Measurements from ENCODE around the gene DDIAS.
"Not testable (repeated sequence)": the region's sequence is repeated elsewhere in the genome, so short reads cannot be mapped to it uniquely, and the experiment has no call there.

Gene DDIAS

DNA sequence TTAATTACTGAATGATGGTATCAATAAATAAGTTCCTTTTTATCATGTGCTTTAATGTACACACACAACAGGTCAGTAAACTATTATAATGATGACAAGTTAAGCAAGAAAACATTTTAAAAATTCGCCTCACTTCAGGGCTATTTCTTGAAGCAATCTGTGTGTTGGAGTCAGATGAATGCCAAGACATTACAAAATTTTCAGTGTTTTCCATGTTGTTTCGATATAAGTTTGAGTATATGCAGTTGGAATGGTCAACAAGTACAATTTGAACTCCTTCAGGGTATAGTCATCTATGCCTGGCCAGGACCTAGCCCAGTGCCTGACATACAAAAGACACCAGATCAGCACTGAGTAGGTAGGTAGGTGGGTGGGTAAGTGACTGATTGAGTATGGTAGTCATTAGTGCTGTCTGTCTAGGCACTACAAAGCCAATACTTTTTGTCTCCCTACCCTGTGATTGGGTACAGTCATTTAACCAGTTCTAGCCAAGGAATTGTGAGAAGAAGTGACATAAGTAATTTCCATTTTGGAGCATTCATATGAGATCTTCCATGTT, 8.8 kb upstream of the DDIAS start:
- DNase-seq = no peak

DNA sequence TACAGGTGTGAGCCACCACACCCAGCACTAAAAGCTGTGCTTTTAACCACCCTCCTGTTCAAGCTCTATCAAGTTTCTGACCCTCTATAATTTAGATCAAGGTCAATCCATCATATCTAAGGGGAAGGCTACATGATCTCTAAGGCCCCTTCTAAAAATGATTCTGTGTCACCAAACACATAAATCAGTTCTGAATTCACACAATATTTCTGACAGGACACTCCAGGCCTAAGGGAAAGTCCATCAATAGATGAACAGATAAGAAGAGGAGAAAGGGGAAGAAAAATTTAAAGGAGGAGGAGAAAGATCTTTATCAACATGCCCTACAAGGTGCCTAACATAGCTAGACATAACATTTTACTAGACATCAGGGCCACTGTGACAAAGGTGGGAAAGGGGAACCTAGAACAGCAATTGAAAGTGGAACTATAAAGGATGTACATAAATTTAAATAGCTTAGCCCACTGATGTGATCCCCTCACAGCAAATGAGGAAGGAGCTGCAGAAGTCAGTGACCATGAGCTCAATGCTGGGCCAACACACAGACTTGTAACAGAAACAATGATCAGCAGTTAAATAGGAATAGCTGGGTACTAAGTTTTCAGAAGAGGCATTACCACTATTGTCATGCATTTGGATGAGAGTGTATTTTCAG, 6.0 kb upstream of the DDIAS start:
- no peak for DNase-seq

DNA sequence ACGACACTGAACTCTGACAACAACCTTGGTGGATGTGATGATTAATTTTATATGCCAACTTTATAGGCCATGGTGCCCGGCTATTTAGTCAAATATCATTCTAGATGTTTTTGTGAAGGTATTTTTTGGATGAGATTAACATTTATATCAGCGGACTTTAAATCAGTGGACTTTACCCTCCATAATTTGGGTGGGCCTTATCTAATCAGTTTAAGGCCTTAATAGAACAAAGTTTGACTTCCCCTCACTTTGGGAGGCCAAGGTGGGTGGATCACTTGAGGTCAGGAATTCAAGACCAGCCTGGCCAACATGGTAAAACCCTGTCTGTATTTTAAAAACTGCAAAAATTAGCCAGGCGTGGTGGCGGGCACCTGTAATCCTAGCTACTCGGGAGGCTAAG, 5.4 kb upstream of the DDIAS start:
- no peak for DNase-seq

DNA sequence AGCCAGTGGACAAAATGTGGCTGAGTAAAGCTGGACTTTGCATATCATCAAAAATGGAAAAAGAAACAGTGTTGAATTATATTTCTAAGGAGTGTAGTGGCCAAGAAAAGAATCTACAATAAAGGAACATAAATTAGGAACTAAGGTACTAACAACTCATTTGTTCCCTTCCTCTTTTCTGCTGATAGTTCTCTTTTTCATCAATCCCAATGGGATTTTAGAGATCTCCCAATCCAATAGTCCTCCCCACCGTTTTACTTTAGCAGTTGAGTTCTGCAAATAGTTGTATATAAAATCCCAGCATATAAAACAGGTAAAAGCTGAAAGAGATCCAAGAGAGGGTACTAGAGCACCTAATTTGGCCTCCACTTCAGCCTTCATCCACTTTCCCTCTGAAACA, 3.3 kb upstream of the DDIAS start:
- no peak for DNase-seq

DNA sequence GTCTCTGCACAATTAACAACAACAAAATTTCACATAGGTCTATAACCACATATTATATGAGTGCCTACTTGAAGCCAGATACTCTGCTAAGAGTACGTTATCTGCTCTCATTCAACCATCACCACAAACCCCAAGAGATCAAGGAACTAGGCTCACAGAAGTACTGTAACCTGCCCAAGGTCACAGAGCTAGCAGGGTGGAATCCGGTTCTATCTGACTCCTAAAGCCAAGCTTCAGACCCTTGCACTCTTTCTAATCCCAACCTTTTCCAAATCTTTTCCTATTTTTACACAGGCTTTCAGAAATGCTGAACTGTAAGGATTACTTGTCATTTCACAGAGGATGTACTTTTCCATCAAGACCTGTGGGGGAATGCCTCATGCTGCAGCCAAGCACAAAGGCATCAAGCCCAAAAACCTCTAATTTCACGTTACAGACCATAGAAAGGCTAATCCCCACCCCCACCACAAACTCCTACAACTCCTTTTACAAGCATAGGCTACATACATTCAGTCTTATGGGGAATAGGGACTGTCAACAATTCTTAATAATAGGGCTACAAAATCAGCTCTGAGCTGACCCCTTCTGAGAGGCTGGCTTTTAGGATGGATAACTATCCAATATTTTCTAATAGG, 2.2 kb upstream of the DDIAS start:
- DNase-seq = no peak

DNA sequence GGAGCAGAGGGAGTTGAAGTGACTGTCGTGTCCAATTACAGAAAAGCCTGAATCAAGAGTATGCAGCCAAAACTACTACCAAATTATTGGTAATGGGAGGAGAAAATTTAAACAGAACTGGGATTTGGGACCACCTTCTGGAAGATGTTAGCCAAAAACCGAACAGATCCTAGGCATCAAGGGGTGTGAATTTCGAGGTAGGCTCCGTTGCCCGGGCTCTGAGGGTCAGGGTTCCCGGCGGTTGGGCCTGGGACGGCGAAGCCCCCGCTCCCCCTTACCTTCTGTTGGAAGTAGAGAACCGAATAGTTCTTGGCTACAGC, 1.6 kb upstream of the DDIAS start:
- DNase-seq = no peak

DNA sequence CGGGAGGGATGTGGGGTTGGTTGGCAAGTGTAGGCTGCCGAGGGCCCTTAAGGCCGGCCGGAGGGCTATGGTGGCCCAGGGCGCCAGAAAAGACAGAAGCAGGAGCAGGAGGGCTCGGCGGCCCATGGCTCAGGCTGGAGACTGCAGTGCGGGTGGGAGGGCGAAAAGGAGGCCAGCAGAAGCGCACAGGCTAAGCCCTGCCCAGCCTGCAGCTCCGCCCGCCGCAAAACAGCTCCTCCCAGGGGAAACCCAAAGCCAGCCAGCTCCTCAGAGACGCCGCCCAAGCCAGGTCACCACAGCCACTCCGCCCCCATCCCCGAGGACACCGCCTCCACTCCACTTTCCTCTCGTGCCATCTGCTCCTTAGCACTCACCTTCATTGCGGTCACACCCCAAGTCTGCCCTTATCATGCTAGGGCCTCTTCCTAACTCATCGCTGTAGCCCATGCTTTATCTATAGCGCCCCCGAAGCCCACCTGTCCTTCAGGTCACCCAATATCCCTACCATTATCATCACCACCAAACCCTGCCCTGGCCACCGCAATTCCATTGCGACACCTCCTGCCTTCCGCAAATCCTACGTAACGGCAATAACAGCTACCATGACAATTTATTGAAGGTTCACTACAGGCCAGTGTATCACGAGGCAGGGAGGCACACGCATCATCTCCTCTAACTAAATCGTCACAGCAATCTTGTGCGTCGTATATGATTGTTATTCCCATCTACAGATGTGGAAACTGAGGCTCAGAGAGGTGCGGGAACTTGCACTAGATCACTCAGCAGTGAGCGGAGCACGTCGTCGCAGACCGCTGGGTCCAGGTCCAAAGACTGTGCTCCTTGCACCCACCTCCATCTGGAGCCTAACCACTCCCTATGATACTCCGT, 1.0 kb upstream of the DDIAS start, which contains the start of gene PRCP:
Gene PRCP, minus strand, starts transcription at position 154 of the 888 bp plus-strand sequence. Its CDS starts 28 bp downstream, at position 126.
- peak; percentile 92 for DNase-seq

DNA sequence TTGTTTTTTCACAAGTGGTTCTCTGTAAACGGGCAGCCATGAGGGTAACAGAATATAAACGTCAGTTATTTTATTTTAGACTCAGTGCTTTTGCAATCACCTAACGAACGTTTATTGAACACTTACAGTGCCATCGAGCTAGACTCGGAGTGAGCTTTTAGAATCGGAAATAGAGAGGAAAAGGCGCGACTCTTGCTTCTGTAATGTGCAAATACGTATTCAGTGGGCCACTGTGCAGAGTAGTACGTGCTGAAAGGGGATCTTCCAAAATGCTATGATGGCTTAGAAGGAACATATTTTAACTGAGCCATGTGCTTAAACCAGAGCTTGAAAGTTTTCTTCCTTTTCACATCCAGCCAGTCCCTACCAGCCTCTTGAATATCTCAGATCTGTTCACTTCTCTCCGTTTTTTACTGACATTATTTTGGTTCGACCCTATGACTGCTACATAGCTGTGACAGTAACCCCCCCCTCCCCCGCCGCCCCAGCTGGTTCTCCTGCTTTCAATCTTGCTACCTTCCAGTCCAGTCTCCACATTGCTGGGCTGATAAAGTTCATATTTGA, 468 bp downstream of the DDIAS start:
- no peak for DNase-seq

DNA sequence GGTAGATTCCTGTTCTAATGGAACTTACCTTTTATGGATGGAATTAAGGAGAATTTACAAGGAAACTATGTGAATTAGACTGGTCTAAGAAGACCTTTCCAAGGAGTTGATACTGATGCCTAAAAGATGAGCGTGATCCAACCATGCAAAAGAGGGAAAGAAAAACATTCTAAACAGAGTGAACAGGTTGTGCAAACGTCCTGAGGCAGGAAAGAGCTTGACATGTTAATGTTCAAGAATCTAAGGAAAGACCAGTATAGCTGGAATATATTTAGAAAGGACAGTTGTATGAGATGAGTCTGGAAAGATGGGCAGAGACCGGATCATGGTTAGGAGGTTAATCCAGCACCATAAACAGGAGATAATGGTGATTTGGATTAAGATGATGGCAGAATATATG, 1.3 kb downstream of the DDIAS start:
- no peak for DNase-seq

DNA sequence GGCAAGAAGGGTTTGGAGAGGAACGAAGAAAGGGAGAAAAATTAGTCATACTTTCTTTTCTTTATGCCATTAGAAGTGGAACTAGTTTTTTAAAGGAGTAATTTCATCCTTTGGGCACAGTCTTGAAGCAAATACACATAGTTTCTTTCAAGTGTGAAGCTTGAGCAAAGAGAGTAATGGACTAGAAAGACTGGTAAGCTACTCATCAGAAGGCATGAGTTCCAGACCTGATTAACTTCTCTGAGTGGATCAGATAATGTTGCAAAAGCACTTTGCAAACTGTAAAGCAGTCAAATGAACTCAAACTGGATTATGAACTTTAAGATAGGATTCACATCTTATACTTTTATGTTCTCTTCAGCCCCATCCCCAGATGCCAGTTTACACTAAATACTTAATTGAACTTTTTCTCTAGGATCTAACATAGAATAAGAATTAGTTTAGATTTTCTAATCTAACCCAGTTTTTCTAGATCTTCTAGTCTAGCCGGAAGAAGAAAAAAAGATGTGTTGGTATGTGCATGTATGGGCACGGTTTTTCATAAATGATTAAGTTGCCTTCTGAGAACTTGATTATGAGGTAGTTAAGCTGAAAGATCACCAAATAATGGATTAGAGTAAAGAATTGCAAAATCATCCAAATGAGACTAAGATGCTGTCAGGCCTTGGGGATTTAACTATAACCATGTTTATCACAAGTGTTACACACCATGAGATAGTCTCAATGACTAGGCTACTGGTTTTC, 2.5 kb downstream of the DDIAS start:
- DNase-seq = no peak

DNA sequence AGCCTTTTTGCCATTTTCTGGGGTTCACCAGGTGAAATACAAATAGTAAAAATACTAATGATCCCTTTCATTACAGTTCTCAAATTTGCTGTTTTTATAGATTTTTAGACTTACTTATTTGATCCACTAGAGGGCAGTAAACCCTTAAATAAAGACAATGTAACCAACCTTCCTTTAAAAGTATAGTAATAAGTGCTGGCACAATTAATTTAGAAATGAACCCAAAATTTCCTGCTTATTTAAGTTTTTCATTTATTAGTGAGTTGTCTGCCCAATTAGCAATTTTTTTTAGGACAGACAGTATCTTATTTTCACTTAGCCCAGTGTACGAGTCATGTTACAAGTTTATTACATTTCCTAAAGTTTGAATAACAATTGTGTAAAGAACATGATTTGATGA, 4.7 kb downstream of the DDIAS start:
- DNase-seq = no peak

DNA sequence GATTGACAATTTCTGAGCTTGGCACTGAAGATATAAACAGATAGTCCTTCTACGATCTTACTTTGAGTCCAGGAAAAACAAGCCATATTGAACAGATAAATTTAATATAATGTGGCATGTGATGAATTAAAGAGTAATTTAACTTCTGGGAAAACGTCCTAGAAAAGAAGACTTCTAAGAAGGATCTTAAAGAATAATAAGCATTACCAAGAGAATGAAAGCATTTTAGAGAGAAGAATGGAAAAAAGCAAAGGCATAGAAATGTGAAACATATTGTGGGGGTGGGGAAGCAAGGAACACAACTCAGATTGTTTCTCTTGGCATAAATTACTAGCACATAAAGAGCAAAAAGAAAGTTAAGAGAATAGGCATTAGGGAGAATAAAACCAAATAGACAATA, 5.4 kb downstream of the DDIAS start:
- no peak for DNase-seq

DNA sequence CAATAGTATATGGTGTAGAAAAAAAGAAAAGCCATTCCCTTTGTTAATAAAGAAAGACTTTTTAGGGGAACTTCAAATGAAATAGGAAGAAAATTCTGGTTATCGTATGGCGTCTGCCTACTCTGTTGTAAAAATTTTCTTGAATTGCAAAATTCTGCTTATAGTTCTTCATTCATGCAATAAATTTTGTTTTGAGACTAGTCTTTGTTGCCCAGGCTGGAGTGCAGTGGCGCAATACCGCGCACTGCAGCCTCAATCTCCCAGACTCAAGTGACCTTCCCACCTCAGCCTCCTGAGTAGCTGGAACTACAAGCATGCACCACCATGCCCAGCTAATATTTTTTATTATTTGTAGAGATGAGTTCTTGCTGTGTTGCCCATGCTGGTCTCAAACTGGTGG, 5.8 kb downstream of the DDIAS start:
- no peak for DNase-seq

DNA sequence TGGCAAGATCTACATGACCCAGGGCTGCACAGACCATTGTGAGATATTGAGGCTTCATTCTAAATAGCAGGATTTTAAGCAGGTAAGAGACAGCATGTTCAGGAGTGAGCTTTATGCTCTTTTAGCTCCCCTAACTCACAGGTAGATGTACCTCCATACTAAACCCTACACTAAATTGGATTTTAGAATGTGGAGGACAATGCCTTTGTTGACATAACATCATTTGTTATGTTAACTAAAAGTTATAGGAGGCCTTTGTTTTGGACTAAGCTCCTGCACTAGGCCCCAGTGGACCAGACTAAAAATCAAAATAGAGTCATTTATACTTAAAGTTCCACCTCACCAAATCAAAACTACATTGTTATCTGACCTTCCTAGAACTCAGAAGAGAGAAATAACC, 6.8 kb downstream of the DDIAS start:
- DNase-seq = no peak

DNA sequence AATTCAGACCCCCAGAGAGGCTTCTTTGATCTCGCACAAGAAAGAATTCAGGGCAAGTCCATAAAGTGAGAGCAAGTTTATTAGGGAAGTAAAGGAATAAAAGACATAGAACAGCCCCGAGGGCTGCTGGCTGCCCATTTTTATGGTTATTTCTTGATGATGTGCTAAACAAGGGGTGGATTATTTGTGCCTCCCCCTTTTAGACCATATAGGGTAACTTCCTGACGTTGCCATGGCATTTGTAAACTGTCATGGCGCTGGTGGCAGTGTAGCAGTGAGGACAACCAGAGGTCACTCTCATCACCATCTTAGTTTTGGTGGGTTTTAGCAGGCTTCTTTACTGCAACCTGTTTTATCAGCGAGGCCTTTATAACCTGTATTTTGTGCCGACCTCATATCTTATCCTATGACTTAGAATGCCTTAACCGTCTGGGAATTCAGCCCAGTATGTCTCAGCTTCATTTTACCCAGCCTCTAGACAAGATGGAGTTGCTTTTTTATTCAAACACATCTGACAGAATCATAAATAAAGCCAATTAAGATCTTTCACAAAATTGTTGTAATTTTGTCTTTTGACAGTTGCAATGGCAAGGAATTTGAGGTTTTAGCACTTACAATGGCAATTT, 7.6 kb downstream of the DDIAS start:
- no peak for DNase-seq

DNA sequence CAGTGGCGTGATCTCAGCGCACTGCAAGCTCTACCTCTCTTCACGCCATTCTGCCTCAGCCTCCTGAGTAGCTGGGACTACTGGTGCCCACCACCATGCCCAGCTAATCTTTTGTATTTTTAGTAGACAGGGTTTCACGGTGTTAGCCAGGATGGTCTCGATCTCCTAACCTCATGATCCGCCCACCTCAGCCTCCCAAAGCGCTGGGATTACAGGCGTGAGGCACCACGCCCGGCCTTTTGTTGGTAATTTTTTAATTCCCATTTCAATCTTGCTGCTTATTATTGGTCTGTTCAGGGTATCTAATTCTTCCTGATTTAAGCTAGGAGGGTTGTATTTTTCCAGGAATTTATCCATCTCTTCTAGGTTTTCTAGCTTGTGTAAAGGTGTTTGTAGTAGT, 18.2 kb downstream of the DDIAS start:
- DNase-seq = not testable (repeated sequence)

DNA sequence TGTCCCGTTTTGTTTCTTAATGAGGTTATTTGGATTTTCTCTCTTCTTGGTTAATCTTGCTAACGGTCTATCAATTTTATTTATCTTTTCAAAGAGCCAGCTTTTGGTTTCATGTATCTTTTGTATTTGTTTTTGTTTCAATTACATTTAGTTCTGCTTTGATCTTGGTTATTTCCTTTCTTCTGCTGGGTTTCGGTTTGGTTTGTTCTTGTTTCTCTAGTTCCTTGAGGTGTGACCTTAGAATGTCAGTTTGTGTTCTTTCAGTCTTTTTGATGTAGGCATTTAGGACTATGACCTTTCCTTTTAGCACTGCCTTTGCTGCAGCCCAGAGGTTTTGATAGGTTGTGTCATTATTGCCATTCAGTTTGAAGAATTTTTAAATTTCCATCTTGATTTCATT, 18.7 kb downstream of the DDIAS start:
- not testable (repeated sequence) for DNase-seq

DNA sequence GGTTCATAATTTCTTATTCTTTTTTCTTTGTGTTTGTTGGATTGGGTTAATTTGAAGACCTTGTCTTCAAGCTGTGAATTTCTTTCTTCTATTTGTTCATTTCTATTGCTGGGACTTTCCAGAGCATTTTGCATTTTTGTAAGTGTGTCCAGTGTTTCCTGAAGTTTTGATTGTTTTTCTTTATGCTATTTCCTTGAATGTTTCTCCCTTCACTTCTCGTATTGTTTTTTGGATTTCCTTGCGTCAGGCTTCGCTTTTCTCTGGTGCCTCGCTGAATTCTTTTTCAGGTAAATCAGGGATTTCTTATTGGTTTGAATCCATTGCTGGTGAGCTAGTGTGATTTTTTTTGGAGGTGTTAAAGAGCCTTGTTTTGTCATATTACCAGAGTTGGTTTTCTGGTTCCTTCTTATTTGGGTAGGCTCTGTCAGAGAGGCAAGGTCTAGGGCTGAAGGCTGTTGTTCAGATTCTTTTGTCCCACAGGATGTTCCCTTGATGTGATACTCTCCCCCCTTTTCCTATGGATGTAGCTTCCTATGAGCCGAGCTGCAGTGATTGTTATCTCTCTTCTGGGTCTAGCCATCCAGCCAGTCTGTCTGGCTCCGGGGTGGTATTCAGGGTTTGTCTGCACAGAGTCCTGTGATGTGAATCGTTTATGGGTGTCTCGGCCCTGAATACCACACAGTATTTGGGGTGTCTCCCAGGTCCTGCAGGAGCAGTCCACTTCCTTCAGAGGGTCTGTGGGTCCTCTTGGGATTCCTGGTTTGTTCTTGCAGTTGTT, 21.0 kb downstream of the DDIAS start:
- DNase-seq = not testable (repeated sequence)

DNA sequence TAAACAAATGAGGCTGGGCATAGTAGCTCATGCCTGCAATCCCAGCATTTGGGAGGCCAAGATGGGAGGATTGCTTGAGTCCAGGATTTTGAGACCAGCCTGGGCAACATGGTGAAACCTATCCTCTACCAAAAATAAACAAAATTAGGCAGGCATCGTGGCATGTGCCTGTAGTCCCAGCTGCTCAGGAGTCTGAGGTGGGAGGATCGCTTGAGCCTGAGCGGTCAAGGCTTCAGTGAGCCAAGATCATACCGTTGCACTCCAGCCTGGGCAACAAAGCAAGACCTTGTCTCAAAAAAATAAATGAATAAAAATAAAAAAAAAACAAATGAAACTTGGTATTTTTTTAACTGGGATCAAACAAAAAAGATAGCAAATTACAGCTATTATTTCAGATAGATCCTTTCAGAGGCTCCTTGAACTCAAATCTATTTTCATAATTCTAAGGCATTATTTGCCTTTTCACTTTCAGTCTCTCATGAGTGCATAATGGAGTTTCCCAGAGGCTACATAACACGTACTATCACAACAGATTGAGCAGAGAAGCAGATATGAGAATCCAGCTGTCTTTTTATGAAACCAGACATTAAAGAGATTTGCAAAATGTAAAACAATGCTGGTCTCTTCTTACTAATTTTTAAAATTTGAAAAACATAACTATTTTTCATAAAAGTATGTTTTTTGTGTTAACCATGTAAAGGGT, 23.1 kb downstream of the DDIAS start:
- DNase-seq = no peak

DNA sequence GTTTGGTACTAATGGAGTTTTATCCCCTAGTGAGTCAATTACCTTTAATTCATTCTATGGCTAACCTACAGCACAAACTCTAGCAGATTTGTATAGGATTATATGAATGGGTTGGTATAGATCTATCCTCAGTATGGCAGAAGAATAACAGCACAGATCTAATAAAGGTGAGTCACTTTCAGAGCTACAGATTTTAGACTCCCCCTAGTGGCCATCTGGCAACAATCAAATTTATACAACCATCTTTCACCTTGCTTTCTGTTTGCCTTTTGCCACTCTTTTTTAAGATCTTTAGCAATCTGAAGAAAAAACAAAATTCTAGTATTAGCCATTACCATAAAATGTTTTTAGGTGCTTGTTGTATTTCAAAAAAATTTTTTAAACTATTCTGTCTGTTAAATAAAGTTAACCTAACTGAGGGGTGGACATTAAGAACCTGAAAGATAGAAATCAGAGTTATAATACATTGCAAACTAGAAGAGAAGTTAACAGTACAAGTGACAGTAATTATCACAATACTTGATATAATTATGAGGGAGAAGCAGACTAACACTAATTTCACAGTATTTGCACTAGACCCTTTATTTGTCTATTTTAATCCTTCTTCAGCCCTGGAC, 25.8 kb downstream of the DDIAS start:
- no peak for DNase-seq
